H1 (cell line): ENCODE data around the gene DEDD2. TPM values are rescaled to one million over a fixed set of nuclear protein-coding genes. Genes with fewer than 3 reads are reported as not detected.

Experiments used
- CTCF ChIA-PET: fragments of 300-600 bp; sonication (Branson Sonifier 250); formaldehyde crosslinking; loops from one replicate; lab custom pipeline; 2021; ENCODE audit not compliant: partially characterized antibody; lab: Charles Lee
- POLR2A ChIA-PET: fragments of 300-600 bp; sonication (Branson Sonifier 250); formaldehyde crosslinking; loops from one replicate; lab custom pipeline; 2021; ENCODE audit warnings: inconsistent platforms; ENCODE audit not compliant: partially characterized antibody; lab: Charles Lee
- DNase-seq, 2 experiments: peaks; one replicate each; pipeline versions ENCODE4 v3.0.0 to v3.0.0-alpha.2; 2010 to 2022; ENCODE audit warnings: low spot score in 2 of 2, low read depth in 1 of 2, mixed read lengths in 1 of 2
- FAIRE-seq: peaks from 2 replicates; lab custom pipeline; 2011; peaks lifted over from hg19 to GRCh38; lab: Jason Lieb, UNC
- H2AFZ ChIP-seq: 2 replicates; pipeline ENCODE4 v1.8.1; 2012; ENCODE audit warnings: low read length, inconsistent platforms
- H2AK5ac ChIP-seq: 2 replicates; pipeline ENCODE4 v1.6.1; 2013; ENCODE audit warnings: low read depth, low read length
- H2BK120ac ChIP-seq: replicated peaks from 2 replicates; pipeline ENCODE3; 2013; ENCODE audit warnings: low read depth, low read length, inconsistent platforms
- H2BK12ac ChIP-seq: 2 replicates; pipeline ENCODE4 v1.6.1; 2013; ENCODE audit warnings: low read depth, low read length
- H2BK15ac ChIP-seq: 2 replicates; pipeline ENCODE4 v1.6.1; 2013; ENCODE audit warnings: low read length
- H2BK20ac ChIP-seq: 2 replicates; pipeline ENCODE4 v1.6.1; 2013; ENCODE audit warnings: low read length
- H2BK5ac ChIP-seq: 2 replicates; pipeline ENCODE4 v1.6.1; 2013; ENCODE audit warnings: low read depth, low read length
- H3K14ac ChIP-seq: 2 replicates; pipeline ENCODE4 v1.6.1; 2013; ENCODE audit warnings: inconsistent platforms; ENCODE audit not compliant: insufficient read length
- H3K18ac ChIP-seq: 2 replicates; pipeline ENCODE4 v1.6.1; 2013; ENCODE audit warnings: low read length; ENCODE audit errors: extremely low read depth
- H3K23ac ChIP-seq: 2 replicates; pipeline ENCODE4 v1.6.1; 2013; ENCODE audit warnings: inconsistent platforms; ENCODE audit not compliant: insufficient read length
- H3K23me2 ChIP-seq: 2 replicates; pipeline ENCODE4 v1.6.1; 2013; ENCODE audit warnings: low read depth, low read length
- H3K27ac ChIP-seq: 2 replicates; pipeline ENCODE4 v1.6.1; 2011; ENCODE audit warnings: low read depth, low read length, inconsistent platforms
- H3K27me3 ChIP-seq, 4 experiments: replicated peaks in 1 of 4; 1 replicate in 1 of 4; 2 replicates in 3 of 4; pipeline versions ENCODE4 v1.6.1 to v1.8.1; 2011 to 2013; ENCODE audit warnings: low read length in 3 of 4, mild to moderate bottlenecking in 3 of 4, inconsistent platforms in 2 of 4, mixed read lengths in 2 of 4, moderate library complexity in 1 of 4; ENCODE audit not compliant: control insufficient read depth in 3 of 4, insufficient read depth in 3 of 4; ENCODE audit errors: extremely low read depth in 1 of 4
- H3K36me3 ChIP-seq, 4 experiments: 2 replicates each; pipeline versions ENCODE4 v1.6.1 to v1.8.1; 2011 to 2013; ENCODE audit warnings: mild to moderate bottlenecking in 4 of 4, low read length in 3 of 4, moderate library complexity in 2 of 4, control low read depth in 1 of 4, inconsistent platforms in 1 of 4; ENCODE audit not compliant: insufficient read depth in 4 of 4, control insufficient read depth in 2 of 4
- H3K4ac ChIP-seq: replicated peaks from 2 replicates; pipeline ENCODE3; 2013; ENCODE audit warnings: low read length, low read depth, mixed read lengths, inconsistent platforms; ENCODE audit not compliant: insufficient read length
- H3K4me1 ChIP-seq, 4 experiments: replicated peaks in 1 of 4; 1 replicate in 1 of 4; 2 replicates in 3 of 4; pipeline versions ENCODE4 v1.6.1 to v1.8.1; 2011 to 2013; ENCODE audit warnings: low read length in 3 of 4, inconsistent platforms in 2 of 4, mixed read lengths in 1 of 4; ENCODE audit not compliant: insufficient read depth in 4 of 4, control insufficient read depth in 3 of 4
- H3K4me2 ChIP-seq, 2 experiments: 2 replicates each; pipeline versions ENCODE4 v1.6.1 to v1.8.1; 2011 to 2013; ENCODE audit warnings: low read depth in 2 of 2, low read length in 2 of 2, control low read depth in 1 of 2, inconsistent platforms in 1 of 2, mild to moderate bottlenecking in 1 of 2; ENCODE audit not compliant: insufficient read depth in 1 of 2
- H3K4me3 ChIP-seq, 4 experiments: fragments of 200-600, 300-600 bp in 1 of 4; sonication (generic), shearing (Covaris generic), sonication (Bioruptor Twin) in 1 of 4; 2 replicates each; pipeline versions ENCODE4 v1.5.1 to v1.8.1; 2011 to 2016; ENCODE audit warnings: low read length in 4 of 4, low read depth in 3 of 4, control low read depth in 2 of 4, inconsistent platforms in 2 of 4, mild to moderate bottlenecking in 2 of 4, mixed read lengths in 1 of 4, moderate library complexity in 1 of 4; ENCODE audit not compliant: insufficient read depth in 2 of 4; ENCODE audit errors: extremely low read depth in 1 of 4
- H3K56ac ChIP-seq: replicated peaks from 2 replicates; pipeline ENCODE3; 2013; ENCODE audit warnings: low read depth, mild to moderate bottlenecking, mixed read lengths, low read length, inconsistent platforms; ENCODE audit not compliant: insufficient read length
- H3K79me1 ChIP-seq: 2 replicates; pipeline ENCODE4 v1.6.1; 2013; ENCODE audit warnings: low read depth, low read length, control low read depth
- H3K79me2 ChIP-seq, 2 experiments: 2 replicates each; pipeline versions ENCODE4 v1.6.1 to v1.8.1; 2012 to 2013; ENCODE audit warnings: low read length in 2 of 2, mild to moderate bottlenecking in 2 of 2, inconsistent platforms in 1 of 2; ENCODE audit not compliant: insufficient read depth in 2 of 2, control insufficient read depth in 1 of 2
- H3K9ac ChIP-seq, 4 experiments: replicated peaks in 1 of 4; 1 replicate in 1 of 4; 2 replicates in 3 of 4; pipeline versions ENCODE4 v1.6.1 to v1.8.1; 2011 to 2013; ENCODE audit warnings: low read depth in 3 of 4, low read length in 3 of 4, control low read depth in 2 of 4, mild to moderate bottlenecking in 2 of 4, moderate library complexity in 2 of 4, inconsistent platforms in 1 of 4; ENCODE audit errors: extremely low read depth in 1 of 4
- H3K9me3 ChIP-seq, 2 experiments: 2 replicates each; pipeline versions ENCODE4 v1.6.1 to v1.8.1; 2012 to 2013; ENCODE audit warnings: mild to moderate bottlenecking in 2 of 2, moderate library complexity in 2 of 2, control low read depth in 1 of 2, inconsistent platforms in 1 of 2, low read depth in 1 of 2, low read length in 1 of 2, mixed read lengths in 1 of 2; ENCODE audit not compliant: insufficient read depth in 2 of 2
- H4K20me1 ChIP-seq, 2 experiments: replicated peaks in 1 of 2; 2 replicates each; pipeline versions ENCODE3 to v1.8.1; 2011 to 2013; ENCODE audit warnings: inconsistent platforms in 2 of 2, low read length in 2 of 2, mild to moderate bottlenecking in 1 of 2; ENCODE audit not compliant: insufficient read depth in 2 of 2, control insufficient read depth in 1 of 2
- H4K5ac ChIP-seq: 2 replicates; pipeline ENCODE4 v1.6.1; 2013; ENCODE audit warnings: low read length, low read depth, mixed read lengths, inconsistent platforms; ENCODE audit not compliant: insufficient read length
- H4K8ac ChIP-seq: 2 replicates; pipeline ENCODE4 v1.8.0; 2013; ENCODE audit warnings: mild to moderate bottlenecking, moderate library complexity, low read length, inconsistent platforms; ENCODE audit not compliant: insufficient read depth; ENCODE audit errors: extremely low read depth
- H4K91ac ChIP-seq: replicated peaks from 2 replicates; pipeline ENCODE3; 2013; ENCODE audit warnings: low read length, mixed read lengths, inconsistent platforms; ENCODE audit not compliant: insufficient read length
- RBBP5 ChIP-seq: IDR thresholded peaks from 2 replicates; pipeline ENCODE4 v1.7.1; 2012; ENCODE audit warnings: low read depth, mild to moderate bottlenecking, inconsistent platforms, low read length, moderate library complexity, borderline replicate concordance
- TAF1 ChIP-seq: IDR thresholded peaks from 2 replicates; pipeline ENCODE4 v1.6.1; 2011; ENCODE audit warnings: mild to moderate bottlenecking, low read depth, low read length
- TCF12 ChIP-seq: IDR thresholded peaks from 2 replicates; pipeline ENCODE4 v1.6.1; 2011; ENCODE audit warnings: low read depth, mild to moderate bottlenecking, low read length
- WGBS, 2 experiments: shearing (Covaris generic) in 1 of 2; methylation state at CpG; one replicate each; pipeline versions ENCODE4 v1.1.6 to v1.1.7; 2013 to 2015; ENCODE audit warnings: low lambda C conversion rate in 2 of 2, mixed read lengths in 2 of 2, inconsistent platforms in 1 of 2, low coverage in 1 of 2, missing lambda C conversion rate in 1 of 2; ENCODE audit not compliant: insufficient replicate concordance in 2 of 2, insufficient coverage in 1 of 2, insufficient read length in 1 of 2; ENCODE audit errors: extremely low coverage in 1 of 2, missing lambda C conversion rate in 1 of 2; 5-methylcytosine and 5-hydroxymethylcytosine counted together
- polyA plus RNA-seq, 7 experiments: library from polyadenylated mRNA; depleted of rRNA in 3 of 7; stranded (reverse) in 5 of 7; unstranded in 2 of 7; fragments of >200 nt in 5 of 7; fragments of 200-250 nt in 2 of 7; gene quantifications; 1 replicate in 5 of 7; 2 replicates in 1 of 7; 4 replicates in 1 of 7; pipeline versions ENCODE4 v1.2.1 to v1.2.3, GENCODE V29; 2011 to 2013; ENCODE audit warnings: missing spikeins in 2 of 7, mixed read lengths in 2 of 7
- total RNA-seq: library from RNA; stranded (reverse); fragmentation: NEBNext Ultra II Directional; extraction: Animal tissue kit (Norgen Biotek cat#: 25700); gene quantifications from 2 replicates; pipeline ENCODE4 v1.2.1, GENCODE V29; 2021

DEDD2 gene
- total and polyA plus RNA-seq, 2 of the 8 experiments (the other 6 are each of a cell fraction or from before 2014, with no cell fraction given), result 37.8 to 65.0 TPM

- Histone ChIP-seq H3K27me3 (peaks cover 0 to 11% (median 7%) of the 10 kb centered on the region in 4 experiments; a peak in 4 of 7 replicates), H3K4me2 (no peak overlapping the region), H2BK12ac (no peak overlapping the region), H3K23me2 (no peaks in the 10 kb centered on the region), H2AFZ (no peak overlapping the region), H3K56ac (no peak overlapping the region), H2BK20ac (no peak overlapping the region), H2AK5ac (no peak overlapping the region), H4K5ac (no peak overlapping the region), H3K79me1 (no peaks in the 10 kb centered on the region), H3K4me3 (no peak overlapping the region), H2BK5ac (no peak overlapping the region), H3K27ac (no peak overlapping the region), H3K9ac (no peak overlapping the region), H3K4ac (no peak overlapping the region), H3K23ac (no peak overlapping the region), H4K91ac (no peak overlapping the region), H3K4me1 (peaks cover 0 to 12% (median 7%) of the 10 kb centered on the region in 4 experiments; a peak in 6 of 7 replicates), H4K8ac (no peak overlapping the region), H3K18ac (no peak overlapping the region), H3K36me3 (no peaks in the 10 kb centered on the region), H3K9me3 (no peaks in the 10 kb centered on the region), H2BK120ac (no peak overlapping the region), H2BK15ac (no peak overlapping the region), H4K20me1 (no peaks in the 10 kb centered on the region), H3K79me2 (no peaks in the 10 kb centered on the region), H3K14ac (no peak overlapping the region)
- DNase-seq (no peak), FAIRE-seq (no peak)
- POLR2A ChIA-PET, result interaction anchor here (1.2 to 1.9 kb wide), 3 partner anchors 12 to 17 kb away, joined by 3 to 8 read pairs (median 4); no protein-coding TSS in a partner anchor
- WGBS, 2 experiments, result 84% methylated on average over 2 of the region's 2 CpGs; no CpG with 5 or more reads in 1 of the 2 experiments
- CTCF ChIA-PET, result interaction anchor here (0.7 to 2.4 kb wide), 10 partner anchors 13 to 50 kb away, joined by 3 to 10 read pairs (median 5); partner anchors contain the start of gene POU2F2
- TF ChIP-seq RBBP5 (no peak), TAF1 (no peak), TCF12 (no peak)
These were observed 58.6 kb downstream of the DEDD2 start for GRCh38 chr19:42158926-42159325.
